ENCODE results near the gene PPP1R14D. TPM values are rescaled to one million over a fixed set of nuclear protein-coding genes. Genes with fewer than 3 reads are reported as not detected.

Gene PPP1R14D
- polyA plus RNA-seq, 1 donor from 2014 or later, result not detected

- no peak overlapping the region for H3K4me3 ChIP-seq (ENCODE audit: low read length)
- no peaks in the 10 kb centered on the region for H3K79me2 ChIP-seq (replicated peaks; ENCODE audit: insufficient read depth, low read length)
- H3K27ac ChIP-seq (ENCODE audit: low read length), result no peak overlapping the region
- no peaks in the 10 kb centered on the region for H3K9me2 ChIP-seq (ENCODE audit: insufficient read depth, low read length)
- H3K9me3 ChIP-seq (ENCODE audit: low read length), result no peaks in the 10 kb centered on the region
- no peak for TF ChIP-seq EZH2 (IDR thresholded peaks at IDR 0.05; ENCODE audit: borderline replicate concordance, insufficient read depth, low read length, poor library complexity, severe bottlenecking)
- no peak for TF ChIP-seq RAD21 (conservative IDR thresholded peaks at IDR 0.05)
- no peak for TF ChIP-seq REST (IDR thresholded peaks at IDR 0.05; ENCODE audit: borderline replicate concordance)
- no peak for TF ChIP-seq SMC3 (conservative IDR thresholded peaks at IDR 0.05; ENCODE audit: poor library complexity)
- TF ChIP-seq MXI1 (conservative IDR thresholded peaks at IDR 0.05; ENCODE audit: poor library complexity, severe bottlenecking), result no peak
- no peak for TF ChIP-seq CTCF (IDR thresholded peaks at IDR 0.05; ENCODE audit: poor library complexity, severe bottlenecking)
- no peak for TF ChIP-seq TAF1 (IDR thresholded peaks at IDR 0.05; ENCODE audit: low read depth)
- TF ChIP-seq POLR2AphosphoS5 (IDR thresholded peaks at IDR 0.05), result no peak
- no peak for TF ChIP-seq EP300 (conservative IDR thresholded peaks at IDR 0.05; ENCODE audit: poor library complexity, severe bottlenecking)
- no peak overlapping the region for H3K4me2 ChIP-seq (ENCODE audit: low read length)
- H3K9ac ChIP-seq (ENCODE audit: low read length), result no peak overlapping the region
- H4K20me1 ChIP-seq (ENCODE audit: insufficient read depth), result no peaks in the 10 kb centered on the region
- no peak overlapping the region for H2AFZ ChIP-seq (ENCODE audit: low read depth, low read length)
- H3F3A ChIP-seq (ENCODE audit: insufficient read depth, low read length, poor library complexity, severe bottlenecking), result no peaks in the 10 kb centered on the region
- no peaks in the 10 kb centered on the region for H3K27me3 ChIP-seq (ENCODE audit: insufficient read depth, low read depth, low read length)
- H3K36me3 ChIP-seq (ENCODE audit: insufficient read depth, low read length), result no peaks in the 10 kb centered on the region
These were observed 42.7 kb downstream of the PPP1R14D start for GRCh38 chr15:40785814-40786213.

- Histone ChIP-seq H3K4me2 (ENCODE audit: low read length) (no peak overlapping the region), H3F3A (ENCODE audit: insufficient read depth, low read length, poor library complexity, severe bottlenecking) (no peaks in the 10 kb centered on the region), H3K36me3 (ENCODE audit: insufficient read depth, low read length) (no peaks in the 10 kb centered on the region), H3K27ac (ENCODE audit: low read length) (no peak overlapping the region), H2AFZ (ENCODE audit: low read depth, low read length) (no peak overlapping the region), H4K20me1 (ENCODE audit: insufficient read depth) (no peaks in the 10 kb centered on the region), H3K27me3 (ENCODE audit: insufficient read depth, low read depth, low read length) (no peaks in the 10 kb centered on the region), H3K4me3 (ENCODE audit: low read length) (no peak overlapping the region), H3K79me2 (replicated peaks; ENCODE audit: insufficient read depth, low read length) (no peaks in the 10 kb centered on the region), H3K9me2 (ENCODE audit: insufficient read depth, low read length) (no peaks in the 10 kb centered on the region), H3K9me3 (ENCODE audit: low read length) (no peaks in the 10 kb centered on the region), H3K9ac (ENCODE audit: low read length) (no peak overlapping the region)
- TF ChIP-seq REST (IDR thresholded peaks at IDR 0.05; ENCODE audit: borderline replicate concordance) (no peak), CTCF (IDR thresholded peaks at IDR 0.05; ENCODE audit: poor library complexity, severe bottlenecking) (no peak), RAD21 (conservative IDR thresholded peaks at IDR 0.05) (no peak), SMC3 (conservative IDR thresholded peaks at IDR 0.05; ENCODE audit: poor library complexity) (no peak), MXI1 (conservative IDR thresholded peaks at IDR 0.05; ENCODE audit: poor library complexity, severe bottlenecking) (no peak), EP300 (conservative IDR thresholded peaks at IDR 0.05; ENCODE audit: poor library complexity, severe bottlenecking) (no peak), EZH2 (IDR thresholded peaks at IDR 0.05; ENCODE audit: borderline replicate concordance, insufficient read depth, low read length, poor library complexity, severe bottlenecking) (no peak), TAF1 (IDR thresholded peaks at IDR 0.05; ENCODE audit: low read depth) (no peak)
These were observed 43.3 kb downstream of the PPP1R14D start for GRCh38 chr15:40785164-40785563.

All from neural cell (in vitro differentiated cells).